Transverse colon (tissue), 3 donors: Measurements from ENCODE around the gene ATF6.

Source experiments
- CTCF ChIP-seq, 5 experiments: fragments of 200-600 bp in 3 of 5; fragments of 450-650 bp in 2 of 5; sonication (generic) in 3 of 5; IDR thresholded peaks; 1 replicate in 2 of 5; 2 replicates in 3 of 5; pipeline ENCODE4 v1.5.1; 2016 to 2017; ENCODE audit warnings: antibody characterized with exemption in 5 of 5, inconsistent platforms in 3 of 5, mild to moderate bottlenecking in 2 of 5, moderate library complexity in 1 of 5
- POLR2A ChIP-seq: fragments of 450-650 bp; IDR thresholded peaks from one replicate; pipeline ENCODE4 v1.6.1; 2016; ENCODE audit warnings: antibody characterized with exemption, mild to moderate bottlenecking, moderate library complexity

GRCh38 chr1:161949548-161949947 lies 183.4 kb downstream of the ATF6 start:
- no peak for TF ChIP-seq CTCF (IDR thresholded peaks at IDR 0.05)
- no peak for TF ChIP-seq POLR2A
